SHP77 (cell line): ENCODE results near the gene ARHGAP31.

ENCODE experiments used
- DNase-seq, 2 experiments: peaks; one replicate each; lab custom pipeline; 2025; lab: John Stamatoyannopoulos, UW

Gene ARHGAP31

GRCh38 chr3:119388577-119388976 is 94.4 kb downstream of the ARHGAP31 start:
- no peak for DNase-seq

DNA sequence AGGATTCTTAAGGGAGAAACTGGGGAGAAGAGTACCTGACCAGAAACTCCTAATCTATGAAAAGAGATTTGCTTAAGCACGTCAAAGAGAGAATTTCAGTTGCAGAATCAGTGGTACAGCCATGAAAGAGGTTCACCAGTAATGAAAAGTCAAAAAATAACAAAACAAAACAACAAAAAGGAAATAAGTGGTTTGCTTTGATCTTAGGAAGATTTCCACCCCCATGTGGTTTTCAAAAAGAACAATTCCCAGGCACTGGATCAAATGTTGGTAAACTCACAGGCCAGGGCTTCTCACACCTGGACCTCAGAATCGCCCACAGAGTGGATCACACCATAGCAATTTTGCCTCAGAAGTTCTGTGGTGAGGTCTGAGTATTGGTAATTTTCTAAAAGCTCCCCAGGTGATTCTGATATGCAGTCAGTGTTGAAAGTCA is 101.8 kb downstream of the ARHGAP31 start:
- DNase-seq = no peak

GRCh38 chr3:119396870-119397269 is 102.7 kb downstream of the ARHGAP31 start:
- DNase-seq = no peak

DNA sequence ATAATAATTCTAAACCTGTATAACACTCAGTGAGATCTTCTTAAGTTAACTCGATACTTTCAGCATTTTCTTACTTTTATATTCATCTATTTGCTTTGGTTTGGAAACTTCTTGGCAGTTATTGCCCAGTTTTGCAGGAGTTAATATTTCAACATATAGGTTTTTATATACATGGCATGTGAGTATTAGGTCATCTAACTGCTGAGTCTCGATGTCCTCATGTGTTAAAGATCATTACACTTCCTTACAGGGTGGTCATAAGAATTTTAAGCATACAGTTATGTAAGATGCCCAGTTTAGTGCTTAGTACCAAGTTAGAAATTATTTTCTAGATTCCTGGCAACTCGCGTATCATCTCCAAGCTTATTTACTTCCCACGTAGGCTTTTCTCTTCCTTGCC is 106.3 kb downstream of the ARHGAP31 start:
- DNase-seq = no peak

DNA sequence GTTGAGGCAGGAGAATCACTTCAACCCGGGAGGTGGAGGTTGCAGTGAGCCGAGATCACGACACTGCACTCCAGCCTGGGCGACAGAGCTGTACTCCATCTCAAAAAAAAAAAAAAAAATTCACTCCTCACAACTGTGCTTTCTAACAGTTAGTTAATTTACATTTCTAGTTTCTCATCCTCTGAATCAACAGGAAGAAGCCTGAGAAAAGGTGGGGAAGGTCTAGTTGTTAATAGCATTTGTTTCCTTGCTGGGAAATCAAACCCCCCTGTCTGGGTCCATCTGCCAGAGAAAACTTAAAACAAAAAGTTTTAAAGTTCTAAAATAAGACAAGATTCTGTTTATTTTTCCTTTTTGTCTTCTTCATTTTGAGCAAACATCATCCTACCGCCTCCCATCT is 106.9 kb downstream of the ARHGAP31 start:
- no peak for DNase-seq

GRCh38 chr3:119401503-119402440 is 107.6 kb downstream of the ARHGAP31 start:
- DNase-seq = no peak

DNA sequence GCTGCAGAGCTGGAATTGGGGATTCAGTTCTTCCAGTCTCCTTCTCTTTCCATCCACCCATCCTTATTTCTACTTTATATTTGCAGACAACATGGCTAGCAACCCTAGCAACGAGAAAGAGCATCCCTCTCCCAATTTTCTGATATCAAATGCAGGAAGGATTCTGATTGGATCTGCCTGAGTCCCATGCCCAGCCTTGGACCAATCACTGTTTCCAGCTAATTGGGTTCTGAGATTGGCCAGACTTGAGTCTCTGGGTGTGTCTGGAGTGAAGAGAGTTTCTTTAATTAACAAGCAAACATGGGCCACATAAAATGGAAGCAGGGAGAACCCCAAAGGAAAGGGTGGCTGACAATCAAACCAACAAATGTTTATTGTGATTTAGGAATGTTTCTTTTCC is 108.6 kb downstream of the ARHGAP31 start:
- no peak for DNase-seq

GRCh38 chr3:119403201-119403600 is 109.0 kb downstream of the ARHGAP31 start:
- DNase-seq = no peak

DNA sequence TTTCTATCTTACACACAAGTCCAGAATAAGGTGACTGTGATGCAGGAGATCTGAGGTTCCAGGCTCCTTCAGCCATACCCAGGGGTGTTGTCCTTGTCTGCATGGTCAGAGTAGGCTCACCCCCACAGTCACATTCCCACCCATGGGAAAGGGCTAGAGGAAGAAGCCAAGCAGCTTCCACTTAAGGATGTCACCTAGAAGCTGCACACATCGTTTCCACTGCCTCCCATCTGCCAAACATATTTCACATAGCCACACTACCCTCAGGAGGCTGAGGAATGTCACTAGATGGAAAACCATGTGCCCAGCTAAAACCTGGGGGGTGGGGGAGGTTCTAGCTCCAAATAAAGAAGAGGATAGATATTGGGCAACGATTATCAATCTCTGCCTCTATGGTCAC is 111.1 kb downstream of the ARHGAP31 start:
- no peak for DNase-seq

DNA sequence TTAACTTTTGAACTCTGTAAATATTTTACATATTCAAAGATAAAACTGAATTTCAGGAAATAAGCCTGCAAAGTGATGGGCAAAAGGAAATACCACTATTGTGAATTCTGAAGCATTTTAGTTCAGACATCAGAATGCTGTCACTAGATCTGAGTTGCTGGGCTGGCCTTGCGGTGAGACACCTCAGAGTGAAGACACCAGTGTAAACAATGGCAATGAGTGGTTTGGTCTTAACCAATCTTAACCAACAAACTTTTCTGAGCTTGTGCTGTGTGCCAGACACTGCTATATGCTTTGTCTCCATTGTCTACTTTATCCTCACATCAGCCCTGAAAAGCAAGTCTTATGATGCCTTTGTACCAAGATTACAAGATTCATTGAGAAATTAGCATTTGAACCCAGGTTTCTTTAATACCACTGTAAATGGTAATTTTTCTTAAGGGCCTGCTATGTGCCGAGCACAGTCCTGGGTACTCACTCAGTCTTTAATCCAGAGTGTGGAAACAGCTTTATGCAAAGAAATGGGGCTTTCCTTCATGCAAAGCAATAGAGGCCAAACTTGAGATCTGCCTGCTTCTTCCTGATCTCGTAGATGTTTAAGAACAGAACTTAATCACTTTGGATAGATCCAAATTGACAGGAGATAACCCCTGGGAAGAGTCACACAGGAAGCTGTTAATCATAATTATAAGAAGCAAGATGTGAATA is 114.2 kb downstream of the ARHGAP31 start:
- no peak for DNase-seq

DNA sequence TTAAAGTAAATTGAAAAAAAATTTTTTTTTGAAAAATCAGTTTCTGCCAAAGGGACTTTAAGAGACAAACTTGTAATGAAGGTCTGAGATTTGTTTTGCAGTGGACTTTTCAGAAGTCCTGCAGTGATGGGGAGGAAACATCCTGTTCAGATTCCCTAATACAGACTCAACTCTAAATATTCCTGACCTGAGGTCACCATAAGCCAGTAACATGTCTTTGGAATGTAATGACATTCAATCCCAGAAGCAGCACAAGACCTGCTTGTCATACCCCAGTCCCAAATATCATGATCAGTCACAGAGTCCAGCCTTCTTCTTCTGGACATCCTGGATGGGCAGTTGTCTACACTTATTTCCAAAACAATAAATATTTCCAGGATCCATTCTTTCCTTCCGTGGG is 115.7 kb downstream of the ARHGAP31 start:
- DNase-seq = no peak

- DNase-seq = no peak
These were observed 119.6 kb downstream of the ARHGAP31 start for GRCh38 chr3:119413603-119414280.

DNA sequence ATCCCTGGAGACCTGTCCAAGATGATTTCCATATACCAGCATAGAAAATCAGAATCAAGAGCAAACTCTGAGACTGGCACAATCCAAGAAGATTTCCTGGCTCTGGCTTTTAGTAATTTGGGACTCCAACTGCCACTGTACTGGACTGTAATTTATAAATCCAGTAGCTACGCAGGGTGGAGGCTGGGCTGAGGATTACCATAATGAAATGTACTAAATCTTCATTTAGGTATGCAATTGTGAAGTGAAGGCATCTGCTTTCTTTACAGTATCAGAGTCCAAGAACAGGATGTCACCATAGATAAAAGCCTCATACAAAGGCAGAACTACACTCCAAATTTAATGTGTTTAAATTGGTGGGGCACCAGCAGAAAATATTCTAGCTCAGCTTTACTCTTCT is 122.7 kb downstream of the ARHGAP31 start:
- no peak for DNase-seq

GRCh38 chr3:119417771-119418512 is 123.8 kb downstream of the ARHGAP31 start:
- DNase-seq = no peak

- DNase-seq = no peak
These were observed 124.5 kb downstream of the ARHGAP31 start for GRCh38 chr3:119418641-119419040.

GRCh38 chr3:119420196-119420595 is 126.0 kb downstream of the ARHGAP31 start:
- no peak for DNase-seq

DNA sequence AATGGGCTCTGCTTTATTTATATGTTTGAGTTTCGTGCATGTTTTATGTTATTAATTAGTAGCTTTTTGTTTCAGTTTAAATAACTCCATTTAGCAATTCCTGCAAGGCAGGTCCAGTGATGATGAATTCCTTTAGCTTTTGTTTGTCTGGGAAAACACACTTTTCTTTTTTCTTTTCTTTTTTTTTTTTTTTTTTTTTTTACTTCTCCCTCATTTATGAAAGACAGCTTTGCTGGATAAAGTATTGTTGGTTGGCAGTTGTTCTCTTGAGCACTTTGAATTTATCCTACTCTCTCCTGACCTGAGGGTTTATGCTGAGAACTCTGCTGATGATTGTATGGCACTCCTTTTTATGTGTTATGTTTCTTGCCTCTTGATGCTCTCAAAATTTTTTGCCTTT is 133.5 kb downstream of the ARHGAP31 start:
- no peak for DNase-seq

DNA sequence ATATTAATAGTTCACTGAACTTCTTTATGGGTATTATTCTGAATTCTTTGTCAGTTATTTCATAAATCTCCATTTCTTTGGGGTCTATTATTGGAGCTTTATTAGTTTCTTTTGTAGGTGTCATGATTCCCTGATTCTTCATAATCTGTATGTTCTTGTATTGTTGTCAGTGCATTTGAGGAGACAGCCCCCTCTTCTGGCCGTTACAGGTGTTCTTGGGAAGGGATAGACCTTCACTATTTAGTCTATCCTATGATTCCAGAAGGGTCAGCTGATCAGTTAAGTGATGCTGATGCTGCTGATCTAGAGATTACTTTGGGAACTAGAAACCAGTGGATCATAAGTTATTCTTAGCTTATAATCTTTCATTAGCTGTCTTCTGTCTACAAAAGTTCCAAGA is 134.4 kb downstream of the ARHGAP31 start:
- DNase-seq = no peak

DNA sequence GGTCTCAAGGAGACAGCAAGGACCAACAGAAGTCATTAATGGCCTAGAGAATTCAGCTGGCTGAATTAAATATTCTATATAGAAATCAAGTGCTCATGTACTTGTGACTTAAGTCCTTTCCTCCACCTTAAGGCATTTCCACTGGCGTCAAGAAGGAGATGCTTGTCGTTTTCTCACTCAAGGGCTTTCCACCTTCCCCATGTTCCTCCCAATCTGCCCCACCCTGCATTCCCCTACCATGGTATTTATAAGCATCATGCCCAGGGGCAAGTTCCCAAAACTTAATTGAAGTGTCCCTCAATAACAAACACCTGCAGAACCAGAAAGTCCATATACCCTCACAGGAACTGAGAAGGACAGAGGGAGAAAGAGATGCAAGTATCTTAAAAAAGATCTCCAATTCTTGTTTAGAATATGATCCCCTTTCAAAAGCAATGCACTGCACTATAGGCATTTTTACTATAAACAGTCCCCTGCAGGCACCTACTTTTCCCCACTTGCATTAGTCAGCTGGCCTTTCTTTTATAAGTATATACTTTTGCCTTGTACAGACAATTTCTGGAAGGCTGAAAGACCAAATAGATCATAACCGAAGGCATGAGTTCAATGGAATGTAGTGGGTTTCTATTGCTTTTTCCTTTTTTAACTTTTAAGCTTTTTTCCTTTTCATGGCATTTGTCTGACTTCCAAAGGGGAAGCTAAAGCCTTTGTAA is 139.6 kb downstream of the ARHGAP31 start:
- no peak for DNase-seq

GRCh38 chr3:119434703-119435102 is 140.5 kb downstream of the ARHGAP31 start:
- no peak for DNase-seq

DNA sequence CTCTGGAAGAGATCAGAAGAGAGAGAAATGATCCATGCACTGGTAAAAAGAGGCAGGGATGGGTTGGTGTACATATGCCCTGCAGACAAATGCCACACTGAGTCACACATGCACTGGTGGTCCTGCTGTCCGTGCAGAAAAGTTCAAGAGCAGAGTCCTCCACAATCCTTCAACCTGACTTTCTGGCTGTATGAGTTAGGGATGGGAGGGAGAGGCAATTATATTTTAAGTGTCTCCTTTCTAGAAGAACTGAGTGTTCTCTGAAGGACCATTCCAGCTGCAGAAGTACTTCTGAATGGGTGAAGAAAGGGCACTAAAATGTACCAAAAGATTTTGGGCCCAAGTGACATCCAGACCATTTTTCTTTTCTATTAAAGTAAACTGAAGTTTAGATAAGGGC is 142.8 kb downstream of the ARHGAP31 start:
- DNase-seq = no peak
